Stimulated activated CD8-positive, alpha-beta memory T cell treated with anti-CD3 and anti-CD28 coated beads, Interleukin-7, amount 100 ng/mL, for 48 hours (primary cell): ENCODE data around the gene AGAP1.
"Not testable (repeated sequence)": the region's sequence is repeated elsewhere in the genome, so short reads cannot be mapped to it uniquely, and the experiment has no call there.

ENCODE experiments used
- DNase-seq, 2 donors: peaks; one replicate each; pipeline ENCODE4 v3.0.0-alpha.2; 2020; ENCODE audit warnings: low read depth in 1 of 2; ENCODE audit errors: extremely low read depth in 1 of 2

Gene AGAP1

GRCh38 chr2:236073246-236073645 is 579.4 kb downstream of the AGAP1 start:
- no peak for DNase-seq

GRCh38 chr2:236073867-236074655 is 580.2 kb downstream of the AGAP1 start:
- no peak for DNase-seq

GRCh38 chr2:236075802-236076201 is 582.0 kb downstream of the AGAP1 start:
- DNase-seq, result no peak

- DNase-seq, result no peak
Observed at GRCh38 chr2:236078297-236079255, 584.7 kb downstream of the AGAP1 start.

- DNase-seq, result no peak
Observed at GRCh38 chr2:236080412-236080811, 586.6 kb downstream of the AGAP1 start.

- DNase-seq, result no peak
Observed at GRCh38 chr2:236081171-236081570, 587.3 kb downstream of the AGAP1 start.

- DNase-seq, result no peak
Observed at GRCh38 chr2:236082061-236082460, 588.2 kb downstream of the AGAP1 start.

- no peak for DNase-seq
Observed at GRCh38 chr2:236083934-236084333, 590.1 kb downstream of the AGAP1 start.

GRCh38 chr2:236085211-236085610 is 591.4 kb downstream of the AGAP1 start:
- no peak for DNase-seq

GRCh38 chr2:236085647-236086046 is 591.8 kb downstream of the AGAP1 start:
- no peak for DNase-seq

- no peak for DNase-seq
Observed at GRCh38 chr2:236086403-236086970, 592.6 kb downstream of the AGAP1 start.

- no peak for DNase-seq
Observed at GRCh38 chr2:236086971-236087465, 593.2 kb downstream of the AGAP1 start.

- DNase-seq, result no peak
Observed at GRCh38 chr2:236088368-236089057, 594.7 kb downstream of the AGAP1 start.

GRCh38 chr2:236089271-236090026 is 595.6 kb downstream of the AGAP1 start:
- DNase-seq, result no peak

- DNase-seq, result no peak
Observed at GRCh38 chr2:236090027-236090382, 596.2 kb downstream of the AGAP1 start.

GRCh38 chr2:236090826-236091225 is 597.0 kb downstream of the AGAP1 start:
- DNase-seq, result not testable (repeated sequence)

- DNase-seq, result no peak
Observed at GRCh38 chr2:236092714-236093113, 598.9 kb downstream of the AGAP1 start.

GRCh38 chr2:236093134-236093533 is 599.3 kb downstream of the AGAP1 start:
- no peak for DNase-seq

GRCh38 chr2:236095504-236095903 is 601.7 kb downstream of the AGAP1 start:
- no peak for DNase-seq
